IPS-NIHi7 (cell line): ENCODE results near the gene H3-3A.
A peak's percentile ranks its signal among the peaks of the same experiment; 100 is the strongest.
"Not testable (repeated sequence)": the region's sequence is repeated elsewhere in the genome, so short reads cannot be mapped to it uniquely, and the experiment has no call there.

Source experiments
- DNase-seq: peaks from one replicate; pipeline ENCODE4 v3.0.0; 2012; ENCODE audit warnings: mixed read lengths; ENCODE audit errors: extremely low spot score

The H3-3A gene

GRCh38 chr1:226085675-226086285 is 23.3 kb downstream of the H3-3A start:
- no peak for DNase-seq

- DNase-seq: no peak
Measured at GRCh38 chr1:226086776-226087175, 24.3 kb downstream of the H3-3A start.

GRCh38 chr1:226091461-226091860 is 28.9 kb downstream of the H3-3A start:
- DNase-seq: no peak

- DNase-seq: not testable (repeated sequence)
Measured at GRCh38 chr1:226092048-226092820, 29.7 kb downstream of the H3-3A start.

- DNase-seq: no peak
Measured at GRCh38 chr1:226092965-226093364, 30.4 kb downstream of the H3-3A start.

GRCh38 chr1:226093621-226094020 is 31.1 kb downstream of the H3-3A start:
- no peak for DNase-seq

- DNase-seq: no peak
Measured at GRCh38 chr1:226094451-226094850, 31.9 kb downstream of the H3-3A start.

GRCh38 chr1:226095286-226095685 is 32.8 kb downstream of the H3-3A start:
- DNase-seq: no peak

- DNase-seq: no peak
Measured at GRCh38 chr1:226097866-226098625, 35.5 kb downstream of the H3-3A start.

- no peak for DNase-seq
Measured at GRCh38 chr1:226098870-226099835, 36.6 kb downstream of the H3-3A start.

- peak; percentile 69 for DNase-seq
Measured at GRCh38 chr1:226100436-226101391, 38.2 kb downstream of the H3-3A start.

- DNase-seq: no peak
Measured at GRCh38 chr1:226104671-226105121, 42.2 kb downstream of the H3-3A start.

GRCh38 chr1:226107471-226108460 is 45.2 kb downstream of the H3-3A start:
- DNase-seq: no peak

- no peak for DNase-seq
Measured at GRCh38 chr1:226108935-226109828, 46.7 kb downstream of the H3-3A start.

- peak; percentile 96 for DNase-seq
Measured at GRCh38 chr1:226109829-226110248, 47.3 kb downstream of the H3-3A start.

GRCh38 chr1:226110249-226111097 is 48.0 kb downstream of the H3-3A start:
- DNase-seq: peak; percentile 72
